Measurements from ENCODE around the gene PDHX.
A peak's percentile ranks its signal among the peaks of the same experiment; 100 is the strongest.

DNA sequence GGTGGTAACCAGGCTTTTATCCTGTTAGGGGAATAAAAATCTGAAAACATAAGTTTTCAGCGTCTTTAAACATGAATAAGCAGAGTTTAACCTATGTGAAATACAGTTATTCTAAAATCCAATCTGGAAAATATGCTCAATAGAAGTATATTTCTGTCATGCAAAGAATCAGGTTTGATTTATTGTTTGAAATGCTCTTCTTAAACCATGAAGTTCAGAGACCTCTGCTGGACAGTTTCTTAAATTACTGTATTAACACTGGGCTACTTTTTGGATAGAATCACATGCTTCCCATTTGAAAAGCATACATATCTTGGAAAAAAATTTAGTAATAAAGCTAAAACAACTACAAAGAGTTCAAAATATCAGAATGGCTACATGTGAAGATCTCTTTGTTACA lies 25.6 kb upstream of the PDHX start:
- TF ChIP-seq CTCF (conservative IDR thresholded peaks at IDR 0.05; ENCODE audit: low read depth, low read length) (peak; percentile 74), EZH2 (IDR thresholded peaks at IDR 0.05; ENCODE audit: borderline replicate concordance, low read depth, low read length, poor library complexity, severe bottlenecking) (no peak)
